NCI-H2196 (cell line): Measurements from ENCODE around the gene UCK1.
A peak's percentile ranks its signal among the peaks of the same experiment; 100 is the strongest.
"Not testable (repeated sequence)": the region's sequence is repeated elsewhere in the genome, so short reads cannot be mapped to it uniquely, and the experiment has no call there.

Experiments
- DNase-seq: peaks from one replicate; lab custom pipeline; 2025; ENCODE audit not compliant: unreplicated experiment; lab: John Stamatoyannopoulos, UW

Gene UCK1

DNA sequence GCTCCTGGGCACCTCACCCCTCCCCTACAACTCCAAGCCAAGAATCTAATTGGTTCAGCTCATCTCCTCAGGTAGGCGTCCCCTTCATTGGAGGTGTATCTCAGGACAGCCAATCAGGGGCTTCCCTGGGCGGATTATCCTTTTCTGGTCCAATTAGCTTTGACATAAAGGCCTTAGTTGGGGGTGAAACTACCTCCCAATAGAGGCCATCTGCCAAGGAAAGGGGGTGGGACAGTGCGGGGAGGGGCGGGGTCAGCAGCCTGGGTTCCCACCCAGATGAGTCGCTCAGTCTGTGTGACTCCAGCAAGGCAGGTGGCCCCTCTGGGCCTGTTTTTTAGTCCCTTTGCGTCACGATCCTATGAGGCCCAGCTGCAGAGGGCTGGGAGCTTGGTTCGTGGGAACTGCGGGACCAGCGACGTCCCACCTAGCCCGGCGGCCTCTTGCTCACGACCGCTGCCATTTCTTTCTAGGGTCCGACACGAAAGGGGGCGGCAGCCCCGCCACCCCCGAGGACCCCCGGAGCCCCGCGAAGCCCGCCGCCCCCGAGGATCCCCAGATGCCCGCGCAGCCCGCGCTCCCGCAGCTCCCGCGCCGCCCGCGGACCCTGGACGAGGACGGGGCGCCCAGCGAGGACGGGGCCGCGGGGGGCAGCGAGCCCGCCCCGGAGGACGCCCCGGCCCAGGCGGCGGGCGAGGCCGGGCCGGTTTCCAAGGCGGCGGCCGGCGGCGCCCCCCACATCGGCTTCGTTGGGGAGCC, 23.2 kb upstream of the UCK1 start:
- no peak for DNase-seq

DNA sequence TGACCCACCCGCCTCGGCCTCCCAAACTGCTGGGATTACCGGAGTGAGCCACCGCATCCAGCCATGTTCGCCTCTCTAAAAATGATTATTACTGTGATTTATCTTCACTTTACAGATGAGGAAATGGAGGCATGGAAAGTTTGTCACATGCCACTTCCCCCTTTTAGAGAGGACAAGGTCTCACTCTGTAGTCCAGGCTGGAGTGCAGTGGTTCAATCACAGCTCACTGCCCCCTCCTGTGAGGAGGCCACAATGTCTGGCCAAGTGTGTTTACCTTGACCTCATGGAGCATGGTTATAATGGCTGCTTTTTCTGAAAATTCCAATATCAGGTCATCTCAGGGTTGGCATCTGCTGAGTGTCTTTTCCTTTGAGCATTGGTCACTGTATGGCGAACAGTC, 21.0 kb upstream of the UCK1 start:
- no peak for DNase-seq

DNA sequence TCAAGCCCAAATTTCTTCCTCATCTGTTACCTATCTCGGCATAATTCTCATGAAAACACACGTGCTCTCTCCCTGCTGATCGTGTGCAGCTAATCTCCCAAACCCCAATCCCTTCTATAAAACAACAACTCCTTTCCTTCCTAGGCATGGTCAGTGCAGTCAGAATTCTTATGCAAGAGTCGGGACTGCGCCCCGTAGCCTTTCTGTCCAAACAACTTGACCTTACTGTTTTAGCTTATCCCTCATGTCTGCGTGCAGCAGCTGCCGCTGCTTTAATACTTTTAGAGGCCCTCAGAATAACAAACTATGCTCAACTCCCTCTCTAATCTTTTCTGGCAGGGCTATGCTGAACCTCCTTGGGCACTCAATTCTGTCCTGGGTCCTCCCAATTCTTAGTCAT, 19.4 kb upstream of the UCK1 start:
- DNase-seq = not testable (repeated sequence)

DNA sequence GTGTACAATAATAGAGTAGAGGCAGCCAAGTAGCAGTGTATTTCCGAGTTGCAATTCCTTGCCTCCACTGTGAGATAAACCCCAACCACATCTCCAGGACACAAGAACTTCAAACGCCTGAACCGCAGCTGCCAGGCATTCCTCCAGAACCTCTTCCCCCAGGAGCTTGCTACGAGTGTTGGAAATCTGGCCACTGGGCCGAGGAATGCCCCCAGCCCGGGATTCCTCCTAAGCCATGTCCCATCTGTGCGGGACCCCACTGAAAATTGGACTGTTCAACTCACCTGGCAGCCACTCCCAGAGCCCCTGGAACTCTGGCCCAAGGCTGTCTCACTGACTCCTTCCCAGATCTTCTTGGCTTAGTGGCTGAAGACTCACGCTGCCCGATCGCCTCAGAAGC, 18.1 kb upstream of the UCK1 start:
- DNase-seq = not testable (repeated sequence)

DNA sequence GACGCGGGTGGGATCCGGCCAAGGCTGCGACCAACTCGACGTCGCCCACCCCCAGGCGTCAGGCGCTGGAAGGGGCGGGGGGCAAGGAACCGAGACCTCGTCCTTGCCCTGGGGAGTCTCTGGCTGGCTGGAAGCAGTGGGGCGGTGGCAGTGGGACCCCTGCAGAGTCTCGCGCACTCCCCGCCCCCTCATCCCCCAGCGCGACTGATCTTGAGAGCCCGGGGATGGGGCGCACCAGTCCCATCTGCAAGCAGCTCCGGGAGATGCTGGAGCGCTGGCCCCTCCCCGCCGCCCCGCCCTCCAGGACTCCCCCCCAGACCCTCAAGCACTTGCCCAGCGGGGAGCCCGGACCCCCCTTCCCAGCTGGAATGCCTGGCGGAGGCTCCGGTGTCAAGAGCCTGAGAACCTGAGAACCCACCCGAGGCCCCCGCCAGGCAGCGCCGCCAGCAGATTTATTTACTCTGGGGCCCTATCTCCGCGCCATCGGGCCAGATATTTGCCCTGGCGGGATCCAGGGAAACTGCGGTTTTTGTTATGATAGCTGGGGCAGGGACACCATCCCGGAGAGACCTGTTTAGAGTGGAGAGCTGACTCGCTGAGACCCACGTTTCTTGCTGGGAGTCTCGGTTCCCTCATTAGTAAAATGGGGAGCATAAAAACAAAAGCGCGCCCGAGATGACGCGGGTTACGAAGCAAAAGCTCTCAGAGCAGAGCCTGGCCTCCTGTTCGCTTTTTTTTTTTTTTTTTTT, 15.4 kb upstream of the UCK1 start:
- peak; percentile 35 for DNase-seq

DNA sequence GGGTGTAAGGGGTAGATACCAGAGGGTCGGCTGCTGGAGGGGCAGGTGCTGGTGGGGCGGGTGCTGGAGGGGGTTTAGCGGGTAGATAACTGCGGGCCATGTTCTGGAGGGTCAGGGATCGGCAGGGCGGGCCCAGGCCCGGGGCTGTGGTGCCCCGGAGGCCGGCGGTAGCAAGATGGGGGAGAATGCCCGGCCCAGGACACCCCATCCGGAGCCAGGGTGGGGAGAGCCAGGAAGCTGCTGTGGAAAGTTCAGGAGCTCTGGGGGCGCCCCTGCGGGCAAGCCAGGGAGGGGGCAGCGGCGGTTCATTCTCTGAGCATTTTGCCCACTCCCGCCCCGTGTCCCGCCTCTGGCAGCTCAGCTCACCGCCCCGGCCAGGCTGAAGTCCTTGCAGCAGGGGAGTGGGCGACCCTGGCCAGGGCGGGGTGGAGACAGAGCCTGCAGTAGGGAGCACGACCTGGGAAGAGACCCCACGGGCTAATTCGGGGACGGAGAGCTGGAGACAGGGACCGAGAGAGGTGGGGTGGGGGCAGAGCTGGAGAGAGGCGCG, 14.8 kb upstream of the UCK1 start:
- no peak for DNase-seq

DNA sequence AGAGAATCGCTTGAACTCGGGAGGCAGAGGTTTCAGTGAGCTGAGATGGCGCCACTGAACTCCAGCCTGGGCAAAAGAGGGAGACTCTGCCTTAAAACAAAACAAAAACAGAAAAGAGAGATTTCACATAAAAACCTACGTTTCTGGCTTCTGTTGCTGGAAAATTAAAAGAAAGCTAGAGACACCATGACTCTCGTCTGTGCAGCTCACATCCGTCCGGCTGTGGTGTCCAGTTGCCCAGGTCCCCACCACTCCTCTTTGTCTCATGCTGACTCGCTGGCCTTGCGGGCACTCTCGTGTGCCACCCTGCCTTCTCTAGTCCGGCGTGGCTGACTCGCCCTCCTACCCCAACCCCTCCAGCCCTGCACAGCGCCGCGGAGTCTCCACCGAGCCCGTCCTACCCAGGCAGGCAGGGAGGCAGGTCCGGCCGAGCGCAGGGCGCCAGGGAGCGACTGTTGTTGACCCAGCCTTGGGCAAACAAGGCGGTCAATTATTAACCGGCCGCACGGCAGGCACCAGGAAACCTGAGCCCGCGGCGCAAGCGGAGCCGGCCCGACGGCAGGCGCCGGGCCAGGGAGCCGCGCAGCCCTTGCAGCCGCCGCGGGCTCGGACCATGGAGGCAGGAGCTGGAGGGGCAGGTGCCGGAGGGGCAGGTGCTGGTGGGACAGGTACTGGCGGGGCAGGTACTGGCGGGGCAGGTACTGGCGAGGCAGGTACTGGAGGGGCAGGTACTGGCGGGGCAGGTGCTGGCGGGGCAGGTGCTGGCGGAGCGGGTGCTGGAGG, 14.1 kb upstream of the UCK1 start, which contains the start of gene PRRT1B:
Gene PRRT1B, plus strand, starts transcription at position 521 of the 783 bp plus-strand sequence. Its CDS starts 93 bp downstream, at position 614.
- peak; percentile 89 for DNase-seq

DNA sequence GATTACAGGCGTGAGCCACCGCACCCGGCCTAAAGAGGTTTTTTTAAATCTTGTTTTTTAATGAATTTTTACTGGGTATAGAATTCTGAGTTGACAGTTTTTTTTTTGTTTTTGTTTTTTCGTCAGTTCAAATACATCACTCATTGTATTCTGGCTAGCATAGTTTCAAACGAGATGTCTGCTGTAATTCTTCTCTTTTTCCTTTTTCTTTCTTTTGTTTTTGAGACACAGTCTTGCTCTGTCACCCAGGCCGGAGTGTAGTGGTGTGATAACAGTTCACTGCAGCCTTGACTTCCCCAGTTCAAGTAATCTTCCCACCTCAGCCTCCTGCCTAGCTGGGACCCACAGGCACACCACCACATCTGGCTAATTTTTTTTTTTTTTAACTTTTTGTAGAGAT, 12.1 kb upstream of the UCK1 start:
- DNase-seq = no peak

DNA sequence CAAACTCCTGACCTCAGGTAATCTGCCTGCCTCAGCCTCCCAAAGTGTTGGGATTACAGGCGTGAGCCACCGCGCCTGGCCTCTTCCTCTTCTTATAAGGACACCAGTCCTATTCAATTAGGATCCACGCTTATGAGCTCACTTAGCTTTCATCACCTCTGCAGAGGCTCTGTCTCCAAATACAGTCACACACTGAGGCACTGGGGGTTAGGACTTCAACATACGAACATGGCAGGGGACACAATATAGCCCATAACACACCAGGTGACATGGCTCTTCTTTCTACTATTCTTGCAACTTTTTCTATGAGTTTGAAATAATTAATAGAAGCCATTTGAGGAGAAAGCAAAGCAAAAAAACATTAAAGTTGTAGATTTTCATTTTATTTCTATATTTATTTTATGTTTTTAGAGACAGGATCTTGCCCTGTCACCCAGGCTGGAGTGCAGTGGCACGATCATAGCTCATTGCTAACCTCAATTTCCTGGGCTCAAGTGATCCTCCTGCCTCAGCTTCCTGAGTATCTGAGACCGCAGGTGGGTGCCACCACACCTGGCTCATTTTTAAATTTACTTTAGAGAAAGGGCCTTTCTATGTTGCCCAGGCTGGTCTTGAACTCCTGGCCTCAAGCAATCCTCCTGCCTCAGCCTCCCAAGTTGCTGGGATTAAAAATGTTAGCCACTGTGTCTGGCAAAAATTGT, 8.3 kb upstream of the UCK1 start:
- DNase-seq = no peak

DNA sequence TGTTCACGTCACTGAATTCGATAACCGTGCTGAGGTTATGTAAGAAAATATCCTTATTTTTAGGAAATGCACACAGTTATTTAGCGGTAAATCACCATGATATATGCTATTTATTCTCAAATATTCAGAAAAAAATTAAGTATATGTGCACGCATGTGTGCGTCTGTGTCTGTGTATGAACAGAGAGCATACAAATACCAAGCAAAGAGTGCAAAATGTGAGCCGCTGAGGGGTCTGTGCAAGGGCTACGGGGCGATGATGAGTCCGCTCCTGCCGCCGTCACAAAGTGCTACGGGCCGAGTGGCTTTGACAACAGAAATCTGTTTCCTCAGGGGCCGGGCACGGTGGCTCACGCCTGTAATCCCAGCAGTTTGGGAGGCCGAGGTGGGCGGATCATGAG, 6.9 kb upstream of the UCK1 start:
- DNase-seq = no peak

DNA sequence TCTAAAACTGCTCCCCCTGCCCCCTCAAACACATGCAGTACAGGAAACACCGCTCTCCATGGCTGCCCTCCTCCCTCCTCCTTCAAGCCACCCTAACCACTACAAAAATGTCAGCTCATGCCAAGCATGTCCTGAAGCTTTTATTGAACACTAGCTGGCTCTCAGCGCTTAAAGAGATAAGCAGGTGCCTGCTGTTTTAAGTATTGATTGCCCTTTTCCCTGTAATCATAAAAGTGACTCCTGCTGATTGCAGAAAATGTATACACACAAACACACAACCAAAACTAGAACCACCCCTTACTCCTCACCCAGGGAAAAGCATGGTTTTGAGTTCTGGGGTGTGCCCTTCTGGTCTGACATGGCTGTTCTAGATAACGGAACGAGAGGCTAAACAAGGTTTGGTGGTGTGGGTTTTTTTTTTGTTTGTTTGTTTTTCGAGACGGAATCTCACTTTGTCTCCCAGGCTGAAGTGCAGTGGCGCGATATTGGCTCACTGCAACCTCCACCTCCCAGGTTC, 3.7 kb upstream of the UCK1 start:
- DNase-seq = peak; percentile 5

DNA sequence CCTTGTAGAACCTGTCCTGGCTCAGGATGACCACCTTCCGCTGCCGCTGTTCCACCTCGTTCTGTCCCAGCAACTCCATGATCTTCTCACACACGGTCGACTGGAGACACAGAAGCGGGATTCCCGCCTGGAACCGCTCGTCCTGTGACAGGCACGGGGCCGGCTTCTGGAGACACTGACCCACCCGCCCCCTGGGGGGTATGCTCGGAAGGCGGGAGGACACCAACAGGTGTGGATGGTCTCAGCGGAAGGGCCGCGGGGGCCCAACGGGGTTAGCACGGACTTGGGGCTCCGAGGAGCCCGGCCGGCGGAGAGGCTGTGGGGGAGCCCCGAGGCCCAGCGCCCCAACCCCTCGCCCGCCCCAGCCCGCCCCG, 530 bp downstream of the UCK1 start:
- DNase-seq = no peak

DNA sequence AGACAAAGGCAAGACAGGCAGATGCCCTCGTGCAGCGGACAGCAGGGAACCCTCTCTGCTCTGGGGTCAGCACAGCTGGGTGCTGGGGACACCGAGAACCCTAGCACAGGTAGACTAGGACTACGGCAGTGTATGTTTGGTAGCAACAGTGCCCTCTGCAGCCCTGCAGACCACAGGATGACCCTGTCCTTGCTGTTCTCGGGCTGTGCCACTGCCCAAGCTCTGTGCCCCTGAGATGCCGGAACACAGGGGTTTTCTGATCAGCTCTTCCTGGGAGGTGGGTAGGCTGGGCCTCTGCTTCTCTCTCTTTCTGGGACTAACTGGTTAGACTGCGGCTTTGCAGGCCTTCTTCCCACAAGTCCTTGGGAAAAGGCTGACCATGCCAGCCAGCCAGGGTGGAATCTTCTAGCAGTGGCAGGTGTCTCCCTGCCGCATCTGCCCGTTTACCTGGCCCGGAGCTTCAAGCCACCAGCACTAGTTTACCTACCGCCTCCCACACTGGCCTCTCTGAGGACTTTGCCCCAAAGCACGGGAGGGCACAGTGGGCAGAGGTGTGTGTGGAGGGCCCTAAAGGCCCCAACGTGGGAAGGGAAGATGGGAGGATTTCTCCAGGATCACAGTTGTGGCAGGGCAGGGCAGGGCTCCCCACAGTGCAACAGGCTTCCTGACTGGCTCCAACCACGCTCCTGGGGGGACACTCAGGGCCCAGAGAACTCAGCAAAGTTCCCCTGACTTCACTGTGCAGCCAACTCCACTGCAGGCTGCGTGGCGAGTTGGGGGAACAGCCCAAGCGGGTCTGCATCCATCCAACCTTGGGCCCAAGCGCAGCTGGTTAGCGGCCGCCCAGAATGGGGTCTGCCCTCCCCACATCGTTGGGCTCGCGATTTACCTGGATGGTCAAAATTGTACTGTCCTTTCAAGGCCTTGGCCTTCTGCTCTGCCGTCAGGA, 1.2 kb downstream of the UCK1 start:
- no peak for DNase-seq

DNA sequence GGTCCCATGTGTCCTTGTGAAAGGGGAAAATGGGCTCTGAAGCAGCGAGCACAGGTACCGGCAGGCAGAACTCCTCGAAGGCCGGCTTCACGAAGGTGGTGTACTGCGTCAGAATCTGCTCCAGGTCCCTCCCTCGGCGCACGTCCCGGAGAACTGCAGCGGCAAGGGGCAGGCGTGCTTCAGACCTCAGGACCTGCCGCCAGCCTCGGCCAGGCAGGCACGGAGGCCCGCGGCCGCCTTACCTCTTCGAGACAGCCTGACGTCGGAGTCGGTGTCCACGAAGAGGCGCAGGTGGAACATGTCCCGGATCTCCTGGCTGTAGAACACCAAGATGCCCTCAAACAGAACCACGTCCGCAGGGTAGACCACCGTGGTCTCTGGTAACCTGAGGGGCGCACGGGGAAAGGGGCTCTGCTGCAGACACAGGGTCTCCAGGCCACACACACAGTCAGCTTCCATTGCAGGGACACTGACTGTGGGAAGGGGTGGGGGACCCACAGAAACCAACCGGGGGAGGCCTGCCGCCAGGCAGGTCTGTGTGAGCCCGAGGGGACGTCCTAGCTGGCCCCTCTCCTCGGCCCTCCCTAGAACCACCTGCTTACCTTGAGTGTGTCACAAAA, 2.1 kb downstream of the UCK1 start:
- no peak for DNase-seq

DNA sequence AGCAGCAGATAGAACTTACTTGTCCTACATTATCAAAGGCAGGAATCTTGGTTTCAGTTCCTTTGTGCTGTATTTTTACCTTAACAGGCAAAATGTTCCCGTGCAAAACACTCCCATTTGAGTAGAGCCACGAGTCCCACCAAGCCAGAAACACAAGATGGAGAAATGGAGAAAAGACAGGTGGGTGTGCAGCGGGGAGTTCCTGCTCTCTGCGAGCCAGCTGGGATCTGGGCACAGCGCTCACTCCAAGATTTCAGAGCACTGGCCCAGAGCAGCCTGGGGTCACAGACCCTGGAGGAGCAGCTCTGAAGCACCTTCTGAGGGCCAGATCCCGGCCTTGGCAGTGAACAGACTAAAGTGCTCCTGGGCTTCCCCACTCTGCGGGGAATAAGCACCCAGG, 2.9 kb downstream of the UCK1 start:
- no peak for DNase-seq

DNA sequence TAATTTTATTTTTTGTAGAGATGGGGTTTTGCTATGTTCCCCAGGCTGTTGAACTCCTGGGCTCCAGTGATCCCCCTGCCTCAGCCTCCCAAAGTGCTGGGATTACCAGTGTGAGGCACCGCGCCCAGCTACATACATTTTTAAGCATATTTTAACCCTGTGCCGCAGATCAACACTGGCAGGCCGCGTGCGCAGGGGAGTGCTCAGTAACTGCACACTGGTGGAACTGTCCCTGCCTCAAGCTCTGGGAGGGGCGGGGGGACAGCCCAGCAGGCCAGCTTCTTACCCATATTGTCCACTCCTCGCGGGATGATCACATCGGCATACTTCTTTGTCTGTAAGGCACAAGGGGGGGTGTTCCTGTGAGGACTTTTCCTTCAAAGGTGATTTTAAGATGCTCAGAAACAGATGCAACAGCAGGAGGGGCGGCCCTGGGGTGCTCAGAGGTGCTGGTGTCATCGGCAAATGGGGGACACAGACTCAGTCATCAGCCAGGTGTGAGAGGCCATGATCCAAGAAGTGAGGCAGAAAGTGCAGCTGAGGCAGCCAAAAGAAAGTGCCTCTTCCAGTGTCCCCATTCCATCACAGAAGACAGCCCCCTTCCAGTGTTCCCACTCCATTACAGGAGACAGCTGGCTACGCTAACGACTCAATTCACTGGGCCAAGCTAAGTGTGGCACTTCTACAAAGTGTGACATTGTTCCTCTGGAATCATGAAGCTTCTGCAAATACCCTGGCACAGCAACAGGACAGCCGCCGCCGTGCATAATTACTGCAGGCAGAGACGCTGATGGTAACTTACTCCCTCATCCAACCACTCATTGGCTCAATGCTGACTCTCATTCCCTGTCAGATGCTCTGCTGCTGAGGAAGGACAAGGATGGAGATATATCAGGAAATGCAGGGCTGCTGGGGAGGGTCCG, 5.2 kb downstream of the UCK1 start:
- no peak for DNase-seq

DNA sequence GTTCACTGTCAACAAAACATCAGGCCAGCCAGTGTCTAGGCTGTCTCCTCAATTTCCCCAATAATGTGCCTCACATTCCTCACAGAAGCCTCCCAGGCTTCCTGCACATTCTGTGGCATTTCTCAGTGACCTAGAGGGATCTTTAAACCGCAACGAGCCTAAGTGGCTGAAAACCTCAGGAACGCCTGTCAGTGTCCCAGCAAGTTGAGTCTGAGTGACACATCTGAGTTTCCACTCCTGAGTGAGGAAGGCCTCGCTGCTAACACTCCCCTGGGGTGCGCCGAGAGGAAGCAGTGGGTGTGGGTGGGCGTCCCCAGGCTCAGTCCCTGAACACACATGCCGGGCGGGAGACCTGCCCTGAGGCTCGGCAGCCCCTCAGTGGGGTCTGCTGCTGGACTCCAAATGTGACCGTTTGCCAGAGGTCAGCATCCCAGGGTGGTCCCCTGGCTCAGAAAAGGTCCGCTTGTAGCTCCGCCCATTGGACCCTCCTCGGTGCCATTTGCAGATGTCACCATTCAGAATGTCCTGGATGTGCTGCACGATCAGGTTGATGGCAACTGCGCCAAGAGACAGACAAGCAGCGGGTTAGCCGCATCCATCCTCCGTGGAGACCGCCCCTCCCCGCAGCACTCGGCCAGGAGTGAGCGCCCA, 6.3 kb downstream of the UCK1 start:
- DNase-seq = no peak
